ENCODE results near the gene NES.

GRCh38 chr1:156711011-156711817 is 34.0 kb upstream of the NES start:
- TF ChIP-seq, protein P1, sequence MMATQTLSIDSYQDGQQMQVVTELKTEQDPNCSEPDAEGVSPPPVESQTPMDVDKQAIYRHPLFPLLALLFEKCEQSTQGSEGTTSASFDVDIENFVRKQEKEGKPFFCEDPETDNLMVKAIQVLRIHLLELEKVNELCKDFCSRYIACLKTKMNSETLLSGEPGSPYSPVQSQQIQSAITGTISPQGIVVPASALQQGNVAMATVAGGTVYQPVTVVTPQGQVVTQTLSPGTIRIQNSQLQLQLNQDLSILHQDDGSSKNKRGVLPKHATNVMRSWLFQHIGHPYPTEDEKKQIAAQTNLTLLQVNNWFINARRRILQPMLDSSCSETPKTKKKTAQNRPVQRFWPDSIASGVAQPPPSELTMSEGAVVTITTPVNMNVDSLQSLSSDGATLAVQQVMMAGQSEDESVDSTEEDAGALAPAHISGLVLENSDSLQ (IDR thresholded peaks at IDR 0.05): no peak
- TF ChIP-seq FOXA1 (IDR thresholded peaks at IDR 0.05) (no peak), TARDBP (IDR thresholded peaks at IDR 0.05) (no peak), SP1 (IDR thresholded peaks at IDR 0.05) (no peak), ARNT (IDR thresholded peaks at IDR 0.05) (no peak), FOXM1 (IDR thresholded peaks at IDR 0.05; ENCODE audit: borderline replicate concordance) (no peak), BHLHE40 (IDR thresholded peaks at IDR 0.05; ENCODE audit: borderline replicate concordance) (no peak), FOXK2 (IDR thresholded peaks at IDR 0.05) (no peak), SUZ12 (IDR thresholded peaks at IDR 0.05) (no peak)

Data from HEK293T (cell line).